ENCODE results near the gene PCDHGA12. TPM values are rescaled to one million over a fixed set of nuclear protein-coding genes. Genes with fewer than 3 reads are reported as not detected.

Gene PCDHGA12
- total and polyA plus RNA-seq, 2 experiments from 2014 or later = 0.68 to 3.5 TPM

DNA sequence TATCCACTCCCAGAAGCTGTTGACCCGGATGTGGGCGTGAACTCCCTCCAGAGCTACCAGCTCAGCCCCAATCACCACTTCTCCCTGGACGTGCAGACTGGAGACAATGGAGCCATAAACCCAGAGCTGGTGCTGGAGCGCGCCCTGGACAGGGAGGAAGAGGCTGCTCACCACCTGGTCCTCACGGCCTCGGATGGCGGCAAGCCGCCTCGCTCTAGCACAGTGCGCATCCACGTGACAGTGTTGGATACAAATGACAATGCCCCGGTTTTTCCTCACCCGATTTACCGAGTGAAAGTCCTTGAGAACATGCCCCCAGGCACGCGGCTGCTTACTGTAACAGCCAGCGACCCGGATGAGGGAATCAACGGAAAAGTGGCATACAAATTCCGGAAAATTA is 37.0 kb upstream of the PCDHGA12 start:
- TF ChIP-seq, protein P1, sequence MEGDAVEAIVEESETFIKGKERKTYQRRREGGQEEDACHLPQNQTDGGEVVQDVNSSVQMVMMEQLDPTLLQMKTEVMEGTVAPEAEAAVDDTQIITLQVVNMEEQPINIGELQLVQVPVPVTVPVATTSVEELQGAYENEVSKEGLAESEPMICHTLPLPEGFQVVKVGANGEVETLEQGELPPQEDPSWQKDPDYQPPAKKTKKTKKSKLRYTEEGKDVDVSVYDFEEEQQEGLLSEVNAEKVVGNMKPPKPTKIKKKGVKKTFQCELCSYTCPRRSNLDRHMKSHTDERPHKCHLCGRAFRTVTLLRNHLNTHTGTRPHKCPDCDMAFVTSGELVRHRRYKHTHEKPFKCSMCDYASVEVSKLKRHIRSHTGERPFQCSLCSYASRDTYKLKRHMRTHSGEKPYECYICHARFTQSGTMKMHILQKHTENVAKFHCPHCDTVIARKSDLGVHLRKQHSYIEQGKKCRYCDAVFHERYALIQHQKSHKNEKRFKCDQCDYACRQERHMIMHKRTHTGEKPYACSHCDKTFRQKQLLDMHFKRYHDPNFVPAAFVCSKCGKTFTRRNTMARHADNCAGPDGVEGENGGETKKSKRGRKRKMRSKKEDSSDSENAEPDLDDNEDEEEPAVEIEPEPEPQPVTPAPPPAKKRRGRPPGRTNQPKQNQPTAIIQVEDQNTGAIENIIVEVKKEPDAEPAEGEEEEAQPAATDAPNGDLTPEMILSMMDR (conservative IDR thresholded peaks at IDR 0.05; ENCODE audit: low read depth in 2 of 2) = no peak
- TF ChIP-seq ZNF331 (CRISPR knock-in tag; IDR thresholded peaks at IDR 0.05; ENCODE audit: low read depth) (no peak), ZNF114 (CRISPR knock-in tag; IDR thresholded peaks at IDR 0.05) (no peak), JUNB (IDR thresholded peaks at IDR 0.05; ENCODE audit: unreplicated experiment) (no peak), EZH2phosphoT487 (IDR thresholded peaks at IDR 0.05; ENCODE audit: unreplicated experiment) (no peak), CREB1 (CRISPR knock-in tag; IDR thresholded peaks at IDR 0.05; ENCODE audit: low read depth) (no peak), NANOG (IDR thresholded peaks at IDR 0.05; ENCODE audit: borderline replicate concordance) (no peak), EZH2 (IDR thresholded peaks at IDR 0.05; ENCODE audit: low read depth, unreplicated experiment) (no peak), POLR2AphosphoS5 (IDR thresholded peaks at IDR 0.05; ENCODE audit: low read depth) (no peak), STAT1 (IDR thresholded peaks at IDR 0.05; ENCODE audit: unreplicated experiment) (no peak)
- TF ChIP-seq, protein P2, sequence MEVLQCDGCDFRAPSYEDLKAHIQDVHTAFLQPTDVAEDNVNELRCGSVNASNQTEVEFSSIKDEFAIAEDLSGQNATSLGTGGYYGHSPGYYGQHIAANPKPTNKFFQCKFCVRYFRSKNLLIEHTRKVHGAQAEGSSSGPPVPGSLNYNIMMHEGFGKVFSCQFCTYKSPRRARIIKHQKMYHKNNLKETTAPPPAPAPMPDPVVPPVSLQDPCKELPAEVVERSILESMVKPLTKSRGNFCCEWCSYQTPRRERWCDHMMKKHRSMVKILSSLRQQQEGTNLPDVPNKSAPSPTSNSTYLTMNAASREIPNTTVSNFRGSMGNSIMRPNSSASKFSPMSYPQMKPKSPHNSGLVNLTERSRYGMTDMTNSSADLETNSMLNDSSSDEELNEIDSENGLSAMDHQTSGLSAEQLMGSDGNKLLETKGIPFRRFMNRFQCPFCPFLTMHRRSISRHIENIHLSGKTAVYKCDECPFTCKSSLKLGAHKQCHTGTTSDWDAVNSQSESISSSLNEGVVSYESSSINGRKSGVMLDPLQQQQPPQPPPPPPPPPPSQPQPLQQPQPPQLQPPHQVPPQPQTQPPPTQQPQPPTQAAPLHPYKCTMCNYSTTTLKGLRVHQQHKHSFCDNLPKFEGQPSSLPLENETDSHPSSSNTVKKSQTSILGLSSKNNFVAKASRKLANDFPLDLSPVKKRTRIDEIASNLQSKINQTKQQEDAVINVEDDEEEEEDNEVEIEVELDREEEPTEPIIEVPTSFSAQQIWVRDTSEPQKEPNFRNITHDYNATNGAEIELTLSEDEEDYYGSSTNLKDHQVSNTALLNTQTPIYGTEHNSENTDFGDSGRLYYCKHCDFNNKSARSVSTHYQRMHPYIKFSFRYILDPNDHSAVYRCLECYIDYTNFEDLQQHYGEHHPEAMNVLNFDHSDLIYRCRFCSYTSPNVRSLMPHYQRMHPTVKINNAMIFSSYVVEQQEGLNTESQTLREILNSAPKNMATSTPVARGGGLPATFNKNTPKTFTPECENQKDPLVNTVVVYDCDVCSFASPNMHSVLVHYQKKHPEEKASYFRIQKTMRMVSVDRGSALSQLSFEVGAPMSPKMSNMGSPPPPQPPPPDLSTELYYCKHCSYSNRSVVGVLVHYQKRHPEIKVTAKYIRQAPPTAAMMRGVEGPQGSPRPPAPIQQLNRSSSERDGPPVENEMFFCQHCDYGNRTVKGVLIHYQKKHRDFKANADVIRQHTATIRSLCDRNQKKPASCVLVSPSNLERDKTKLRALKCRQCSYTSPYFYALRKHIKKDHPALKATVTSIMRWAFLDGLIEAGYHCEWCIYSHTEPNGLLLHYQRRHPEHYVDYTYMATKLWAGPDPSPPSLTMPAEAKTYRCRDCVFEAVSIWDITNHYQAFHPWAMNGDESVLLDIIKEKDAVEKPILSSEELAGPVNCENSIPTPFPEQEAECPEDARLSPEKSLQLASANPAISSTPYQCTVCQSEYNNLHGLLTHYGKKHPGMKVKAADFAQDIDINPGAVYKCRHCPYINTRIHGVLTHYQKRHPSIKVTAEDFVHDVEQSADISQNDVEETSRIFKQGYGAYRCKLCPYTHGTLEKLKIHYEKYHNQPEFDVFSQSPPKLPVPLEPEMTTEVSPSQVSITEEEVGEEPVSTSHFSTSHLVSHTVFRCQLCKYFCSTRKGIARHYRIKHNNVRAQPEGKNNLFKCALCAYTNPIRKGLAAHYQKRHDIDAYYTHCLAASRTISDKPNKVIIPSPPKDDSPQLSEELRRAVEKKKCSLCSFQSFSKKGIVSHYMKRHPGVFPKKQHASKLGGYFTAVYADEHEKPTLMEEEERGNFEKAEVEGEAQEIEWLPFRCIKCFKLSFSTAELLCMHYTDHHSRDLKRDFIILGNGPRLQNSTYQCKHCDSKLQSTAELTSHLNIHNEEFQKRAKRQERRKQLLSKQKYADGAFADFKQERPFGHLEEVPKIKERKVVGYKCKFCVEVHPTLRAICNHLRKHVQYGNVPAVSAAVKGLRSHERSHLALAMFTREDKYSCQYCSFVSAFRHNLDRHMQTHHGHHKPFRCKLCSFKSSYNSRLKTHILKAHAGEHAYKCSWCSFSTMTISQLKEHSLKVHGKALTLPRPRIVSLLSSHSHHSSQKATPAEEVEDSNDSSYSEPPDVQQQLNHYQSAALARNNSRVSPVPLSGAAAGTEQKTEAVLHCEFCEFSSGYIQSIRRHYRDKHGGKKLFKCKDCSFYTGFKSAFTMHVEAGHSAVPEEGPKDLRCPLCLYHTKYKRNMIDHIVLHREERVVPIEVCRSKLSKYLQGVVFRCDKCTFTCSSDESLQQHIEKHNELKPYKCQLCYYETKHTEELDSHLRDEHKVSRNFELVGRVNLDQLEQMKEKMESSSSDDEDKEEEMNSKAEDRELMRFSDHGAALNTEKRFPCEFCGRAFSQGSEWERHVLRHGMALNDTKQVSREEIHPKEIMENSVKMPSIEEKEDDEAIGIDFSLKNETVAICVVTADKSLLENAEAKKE (CRISPR knock-in tag; IDR thresholded peaks at IDR 0.05) = no peak
- TF ChIP-seq, protein P3, sequence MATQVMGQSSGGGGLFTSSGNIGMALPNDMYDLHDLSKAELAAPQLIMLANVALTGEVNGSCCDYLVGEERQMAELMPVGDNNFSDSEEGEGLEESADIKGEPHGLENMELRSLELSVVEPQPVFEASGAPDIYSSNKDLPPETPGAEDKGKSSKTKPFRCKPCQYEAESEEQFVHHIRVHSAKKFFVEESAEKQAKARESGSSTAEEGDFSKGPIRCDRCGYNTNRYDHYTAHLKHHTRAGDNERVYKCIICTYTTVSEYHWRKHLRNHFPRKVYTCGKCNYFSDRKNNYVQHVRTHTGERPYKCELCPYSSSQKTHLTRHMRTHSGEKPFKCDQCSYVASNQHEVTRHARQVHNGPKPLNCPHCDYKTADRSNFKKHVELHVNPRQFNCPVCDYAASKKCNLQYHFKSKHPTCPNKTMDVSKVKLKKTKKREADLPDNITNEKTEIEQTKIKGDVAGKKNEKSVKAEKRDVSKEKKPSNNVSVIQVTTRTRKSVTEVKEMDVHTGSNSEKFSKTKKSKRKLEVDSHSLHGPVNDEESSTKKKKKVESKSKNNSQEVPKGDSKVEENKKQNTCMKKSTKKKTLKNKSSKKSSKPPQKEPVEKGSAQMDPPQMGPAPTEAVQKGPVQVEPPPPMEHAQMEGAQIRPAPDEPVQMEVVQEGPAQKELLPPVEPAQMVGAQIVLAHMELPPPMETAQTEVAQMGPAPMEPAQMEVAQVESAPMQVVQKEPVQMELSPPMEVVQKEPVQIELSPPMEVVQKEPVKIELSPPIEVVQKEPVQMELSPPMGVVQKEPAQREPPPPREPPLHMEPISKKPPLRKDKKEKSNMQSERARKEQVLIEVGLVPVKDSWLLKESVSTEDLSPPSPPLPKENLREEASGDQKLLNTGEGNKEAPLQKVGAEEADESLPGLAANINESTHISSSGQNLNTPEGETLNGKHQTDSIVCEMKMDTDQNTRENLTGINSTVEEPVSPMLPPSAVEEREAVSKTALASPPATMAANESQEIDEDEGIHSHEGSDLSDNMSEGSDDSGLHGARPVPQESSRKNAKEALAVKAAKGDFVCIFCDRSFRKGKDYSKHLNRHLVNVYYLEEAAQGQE (IDR thresholded peaks at IDR 0.05; ENCODE audit: unreplicated experiment) = no peak
- TF ChIP-seq, protein P4, sequence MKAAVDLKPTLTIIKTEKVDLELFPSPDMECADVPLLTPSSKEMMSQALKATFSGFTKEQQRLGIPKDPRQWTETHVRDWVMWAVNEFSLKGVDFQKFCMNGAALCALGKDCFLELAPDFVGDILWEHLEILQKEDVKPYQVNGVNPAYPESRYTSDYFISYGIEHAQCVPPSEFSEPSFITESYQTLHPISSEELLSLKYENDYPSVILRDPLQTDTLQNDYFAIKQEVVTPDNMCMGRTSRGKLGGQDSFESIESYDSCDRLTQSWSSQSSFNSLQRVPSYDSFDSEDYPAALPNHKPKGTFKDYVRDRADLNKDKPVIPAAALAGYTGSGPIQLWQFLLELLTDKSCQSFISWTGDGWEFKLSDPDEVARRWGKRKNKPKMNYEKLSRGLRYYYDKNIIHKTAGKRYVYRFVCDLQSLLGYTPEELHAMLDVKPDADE (IDR thresholded peaks at IDR 0.05) = no peak
- Histone ChIP-seq H3K9me2 (ENCODE audit: insufficient read depth) (no peaks in the 10 kb centered on the region), H3K27ac (ENCODE audit: low read depth) (no peak overlapping the region), H3F3A (replicated peaks; ENCODE audit: low read depth) (no peaks in the 10 kb centered on the region), H4K20me1 (replicated peaks; ENCODE audit: insufficient read depth) (no peaks in the 10 kb centered on the region), H3K36me3 (ENCODE audit: insufficient read depth) (peaks cover 7% of the 10 kb centered on the region; the same call in 1 of the 2 replicates), H3K4me2 (no peak overlapping the region), H3K4me1 (ENCODE audit: insufficient read depth) (0 out of 2 replicates have a peak, but pooled peaks cover 2% of the 10 kb centered on the region), H3K4me3 (no peak overlapping the region), H2AFZ (no peak overlapping the region), H3K79me2 (replicated peaks; ENCODE audit: insufficient read depth) (0 out of 2 replicates have a peak, but pooled peaks cover 5% of the 10 kb centered on the region), H3K27me3 (ENCODE audit: insufficient read depth) (peaks cover 6% of the 10 kb centered on the region; the same call in 1 of the 2 replicates)
- Mint-ChIP-seq H3K36me3 (ENCODE audit: low read depth) (peaks cover 82% of the 10 kb centered on the region), H3K9me3 (peaks cover 87% of the 10 kb centered on the region), H3K27me3 (ENCODE audit: insufficient read depth, low read depth, poor library complexity) (peaks cover 8% of the 10 kb centered on the region), H3K27ac (no peak overlapping the region), H3K4me1 (no peaks in the 10 kb centered on the region; the same call in 2 of the 3 replicates), H3K4me3 (no peak overlapping the region)
- ATAC-seq = no peak
- no peak for DNase-seq (ENCODE audit: low spot score)

Data from GM23338 (cell line).